Measurements from ENCODE around the gene RALGAPA2. TPM values are rescaled to one million over a fixed set of nuclear protein-coding genes. Genes with fewer than 3 reads are reported as not detected.

Gene RALGAPA2
- total RNA-seq: 15.2 and 19.1 TPM in 2 replicates
- long read RNA-seq, partial matches to known transcripts: 7 of 12 reads
- long read RNA-seq, other reads (novel, unspliced or antisense): 5 of 12 reads

DNA sequence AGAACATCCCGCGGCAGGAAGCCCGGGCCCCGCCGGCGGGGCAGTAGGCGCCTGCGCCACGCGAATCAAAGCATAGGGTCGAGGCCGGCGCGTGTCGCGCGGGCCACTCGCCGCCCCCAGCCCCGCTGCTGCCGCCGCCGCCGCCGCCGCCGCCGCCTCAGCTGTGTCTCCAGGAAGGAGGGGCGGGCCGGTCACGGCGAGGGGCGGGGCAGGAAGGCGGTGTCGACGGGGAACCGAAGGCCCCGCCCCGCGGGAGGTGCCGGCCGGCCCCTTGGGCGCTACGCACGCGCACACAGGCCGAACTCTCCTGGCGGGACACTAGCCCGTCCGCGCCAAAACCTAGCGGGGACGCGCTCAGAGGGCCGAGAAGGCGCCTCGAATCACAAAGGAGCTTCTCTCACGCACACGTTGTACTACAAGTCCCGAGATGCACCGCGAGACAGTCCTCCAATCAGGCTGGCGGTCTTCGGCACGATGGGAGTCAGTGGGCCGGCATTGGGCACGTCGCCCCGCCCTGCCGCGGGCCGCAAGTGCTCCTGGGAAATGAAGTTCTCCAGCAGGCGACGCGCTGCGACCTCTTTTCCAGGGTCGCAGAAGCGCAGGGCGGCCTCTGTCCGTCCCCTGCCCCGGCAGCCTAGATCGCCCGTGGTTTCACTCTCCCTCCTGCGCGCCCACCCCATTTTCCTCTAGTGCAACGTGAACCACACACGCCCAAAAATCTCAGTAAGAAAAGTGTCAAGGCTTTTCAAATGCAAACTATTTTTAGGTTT lies at the start of gene RALGAPA2:
Gene RALGAPA2 (minus strand): TSS at position 171 of the 770 bp plus-strand sequence. CDS start 164 bp downstream, at position 7.
- Mint-ChIP-seq H3K27me3 (ENCODE audit: unreplicated experiment) (peaks cover 7% of the 10 kb centered on the region), H3K27ac (ENCODE audit: unreplicated experiment) (peak within 1 kb of the TSS; percentile 90), H3K4me1 (ENCODE audit: unreplicated experiment) (peaks cover 19% of the 10 kb centered on the region), H3K9me3 (ENCODE audit: unreplicated experiment) (no peaks in the 10 kb centered on the region), H3K4me3 (ENCODE audit: unreplicated experiment) (peak within 1 kb of the TSS; percentile 87), H3K36me3 (ENCODE audit: unreplicated experiment) (no peaks in the 10 kb centered on the region)
- TF ChIP-seq, protein P1, sequence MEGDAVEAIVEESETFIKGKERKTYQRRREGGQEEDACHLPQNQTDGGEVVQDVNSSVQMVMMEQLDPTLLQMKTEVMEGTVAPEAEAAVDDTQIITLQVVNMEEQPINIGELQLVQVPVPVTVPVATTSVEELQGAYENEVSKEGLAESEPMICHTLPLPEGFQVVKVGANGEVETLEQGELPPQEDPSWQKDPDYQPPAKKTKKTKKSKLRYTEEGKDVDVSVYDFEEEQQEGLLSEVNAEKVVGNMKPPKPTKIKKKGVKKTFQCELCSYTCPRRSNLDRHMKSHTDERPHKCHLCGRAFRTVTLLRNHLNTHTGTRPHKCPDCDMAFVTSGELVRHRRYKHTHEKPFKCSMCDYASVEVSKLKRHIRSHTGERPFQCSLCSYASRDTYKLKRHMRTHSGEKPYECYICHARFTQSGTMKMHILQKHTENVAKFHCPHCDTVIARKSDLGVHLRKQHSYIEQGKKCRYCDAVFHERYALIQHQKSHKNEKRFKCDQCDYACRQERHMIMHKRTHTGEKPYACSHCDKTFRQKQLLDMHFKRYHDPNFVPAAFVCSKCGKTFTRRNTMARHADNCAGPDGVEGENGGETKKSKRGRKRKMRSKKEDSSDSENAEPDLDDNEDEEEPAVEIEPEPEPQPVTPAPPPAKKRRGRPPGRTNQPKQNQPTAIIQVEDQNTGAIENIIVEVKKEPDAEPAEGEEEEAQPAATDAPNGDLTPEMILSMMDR (IDR thresholded peaks at IDR 0.05): no peak
- peak; percentile 99 for DNase-seq (ENCODE audit: extremely low spot score, unreplicated experiment)

DNA sequence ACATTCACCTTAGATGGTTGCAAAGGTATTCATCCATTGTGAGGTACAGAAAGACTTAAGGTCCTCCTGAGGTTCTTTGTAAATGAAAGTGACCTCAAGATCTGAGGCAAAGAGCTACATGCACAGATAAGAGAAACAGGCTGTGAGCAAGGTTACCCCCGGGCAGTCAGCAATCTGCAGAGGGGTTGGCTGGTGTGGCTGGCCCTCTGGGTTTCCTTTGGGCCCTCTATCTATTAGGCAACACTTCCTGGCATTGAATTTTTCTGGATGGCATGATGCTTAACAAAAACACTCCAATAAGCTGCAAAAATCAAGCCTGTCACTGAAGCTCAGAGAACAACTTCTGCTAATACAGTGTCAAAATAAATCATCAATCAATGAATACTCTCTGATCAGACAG lies 48.9 kb upstream of the RALGAPA2 start:
- H3K27me3 Mint-ChIP-seq (ENCODE audit: unreplicated experiment): peaks cover 7% of the 10 kb centered on the region
- no peak overlapping the region for H3K27ac Mint-ChIP-seq (ENCODE audit: unreplicated experiment)
- TF ChIP-seq, protein P1 (IDR thresholded peaks at IDR 0.05): no peak

DNA sequence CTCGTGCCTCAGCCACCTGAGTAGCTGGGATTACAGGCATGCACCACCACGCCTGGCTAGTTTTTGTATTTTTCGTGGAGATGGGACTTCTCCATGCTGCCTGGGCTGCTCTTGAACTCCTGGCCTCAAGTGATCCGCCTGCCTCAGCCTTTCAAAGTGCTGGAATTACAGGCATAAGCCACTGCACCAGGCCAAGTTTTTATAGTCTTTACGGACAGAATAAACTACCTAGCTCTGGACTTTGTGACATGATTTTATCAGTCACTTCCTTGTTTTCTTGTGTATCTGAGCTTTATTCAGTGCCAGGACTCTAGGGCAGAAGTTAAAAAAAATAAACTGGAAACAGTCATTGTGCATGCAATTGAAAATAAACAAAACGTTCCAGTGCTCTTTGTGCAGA lies 46.7 kb upstream of the RALGAPA2 start:
- TF ChIP-seq, protein P1 (IDR thresholded peaks at IDR 0.05): no peak
- H3K9me3 Mint-ChIP-seq (ENCODE audit: unreplicated experiment): no peaks in the 10 kb centered on the region
- H3K27ac Mint-ChIP-seq (ENCODE audit: unreplicated experiment): no peak overlapping the region
- peak; percentile 40 for DNase-seq (ENCODE audit: extremely low spot score, unreplicated experiment)
- peaks cover 7% of the 10 kb centered on the region for H3K27me3 Mint-ChIP-seq (ENCODE audit: unreplicated experiment)
- H3K36me3 Mint-ChIP-seq (ENCODE audit: unreplicated experiment): no peaks in the 10 kb centered on the region
- H3K4me3 Mint-ChIP-seq (ENCODE audit: unreplicated experiment): no peak overlapping the region
- no peaks in the 10 kb centered on the region for H3K4me1 Mint-ChIP-seq (ENCODE audit: unreplicated experiment)

More for the DNA sequence above, 48.9 kb upstream of the RALGAPA2 start:
- peak; percentile 10 for DNase-seq (ENCODE audit: extremely low spot score, unreplicated experiment)
- Mint-ChIP-seq H3K36me3 (ENCODE audit: unreplicated experiment) (no peaks in the 10 kb centered on the region), H3K4me1 (ENCODE audit: unreplicated experiment) (no peaks in the 10 kb centered on the region), H3K9me3 (ENCODE audit: unreplicated experiment) (no peaks in the 10 kb centered on the region), H3K4me3 (ENCODE audit: unreplicated experiment) (no peak overlapping the region)

DNA sequence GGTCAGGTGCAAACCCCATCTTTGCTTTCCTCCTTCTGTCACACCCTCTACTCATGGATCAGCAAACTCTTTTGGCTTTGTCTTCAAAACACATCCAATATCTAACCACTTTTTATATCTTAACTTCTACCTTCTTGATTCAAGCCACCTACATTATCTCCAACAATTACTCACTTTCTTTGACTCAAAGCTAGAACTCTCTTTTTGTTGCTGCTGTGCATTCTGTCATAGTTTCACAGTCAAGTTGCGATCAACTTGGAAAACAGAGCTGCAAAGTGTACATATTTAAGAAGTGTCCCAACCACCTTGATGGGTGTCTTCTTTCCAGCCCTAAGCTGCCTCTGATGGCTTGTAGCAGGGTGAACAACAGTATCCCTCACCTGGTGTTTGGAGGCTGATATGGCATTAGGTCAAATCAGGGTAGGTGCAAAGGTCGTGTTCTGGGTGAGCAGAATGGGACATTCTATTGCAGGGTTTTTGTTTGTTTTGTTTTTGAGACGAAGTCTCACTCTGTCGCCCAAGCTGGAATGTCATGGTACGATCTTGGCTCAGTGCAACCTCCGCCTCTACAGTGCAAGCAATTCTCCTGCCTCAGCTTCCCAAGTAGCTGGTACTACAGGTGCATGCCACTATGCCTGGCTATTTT lies 43.4 kb upstream of the RALGAPA2 start:
- TF ChIP-seq, protein P1 (IDR thresholded peaks at IDR 0.05): no peak
- peaks cover 5% of the 10 kb centered on the region for H3K27me3 Mint-ChIP-seq (ENCODE audit: unreplicated experiment)
- no peaks in the 10 kb centered on the region for H3K9me3 Mint-ChIP-seq (ENCODE audit: unreplicated experiment)
- no peak for DNase-seq (ENCODE audit: extremely low spot score, unreplicated experiment)
- H3K27ac Mint-ChIP-seq (ENCODE audit: unreplicated experiment): no peak overlapping the region
- H3K36me3 Mint-ChIP-seq (ENCODE audit: unreplicated experiment): no peaks in the 10 kb centered on the region
- no peaks in the 10 kb centered on the region for H3K4me1 Mint-ChIP-seq (ENCODE audit: unreplicated experiment)
- H3K4me3 Mint-ChIP-seq (ENCODE audit: unreplicated experiment): no peak overlapping the region

DNA sequence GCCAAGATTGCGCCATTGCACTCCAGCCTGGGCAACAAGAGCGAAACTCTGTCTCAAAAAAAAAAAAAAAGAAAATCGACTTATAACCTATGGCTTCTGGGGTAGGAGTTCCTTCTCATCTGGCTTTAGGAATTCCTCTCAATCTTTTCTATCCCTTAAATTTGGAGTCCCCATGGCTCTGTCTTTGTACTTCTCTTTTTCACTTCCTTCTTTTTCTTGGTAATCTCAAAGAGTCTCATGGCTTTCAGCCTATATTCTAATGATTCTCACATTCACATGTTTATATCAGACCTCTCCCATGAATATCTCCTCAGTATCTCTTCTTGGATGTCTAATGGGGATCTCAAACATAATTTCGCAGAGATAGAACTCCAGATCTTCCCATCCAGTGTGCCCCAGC lies 42.8 kb upstream of the RALGAPA2 start:
- no peaks in the 10 kb centered on the region for H3K36me3 Mint-ChIP-seq (ENCODE audit: unreplicated experiment)
- H3K4me1 Mint-ChIP-seq (ENCODE audit: unreplicated experiment): no peaks in the 10 kb centered on the region
- H3K4me3 Mint-ChIP-seq (ENCODE audit: unreplicated experiment): no peak overlapping the region
- no peak overlapping the region for H3K27ac Mint-ChIP-seq (ENCODE audit: unreplicated experiment)
- no peaks in the 10 kb centered on the region for H3K9me3 Mint-ChIP-seq (ENCODE audit: unreplicated experiment)
- no peak for DNase-seq (ENCODE audit: extremely low spot score, unreplicated experiment)
- peaks cover 2% of the 10 kb centered on the region for H3K27me3 Mint-ChIP-seq (ENCODE audit: unreplicated experiment)
- TF ChIP-seq, protein P1 (IDR thresholded peaks at IDR 0.05): no peak

Measured in osteocyte (in vitro differentiated cells).